GM18870 (cell line): Measurements from ENCODE around the gene IGSF3.

Experiments used
- ATAC-seq: cut with Tn5 transposase; IDR thresholded peaks from one replicate; pipeline ENCODE4 v1.9.1; 2021; ENCODE audit warnings: moderate library complexity; ENCODE audit not compliant: unreplicated experiment

The IGSF3 gene

DNA sequence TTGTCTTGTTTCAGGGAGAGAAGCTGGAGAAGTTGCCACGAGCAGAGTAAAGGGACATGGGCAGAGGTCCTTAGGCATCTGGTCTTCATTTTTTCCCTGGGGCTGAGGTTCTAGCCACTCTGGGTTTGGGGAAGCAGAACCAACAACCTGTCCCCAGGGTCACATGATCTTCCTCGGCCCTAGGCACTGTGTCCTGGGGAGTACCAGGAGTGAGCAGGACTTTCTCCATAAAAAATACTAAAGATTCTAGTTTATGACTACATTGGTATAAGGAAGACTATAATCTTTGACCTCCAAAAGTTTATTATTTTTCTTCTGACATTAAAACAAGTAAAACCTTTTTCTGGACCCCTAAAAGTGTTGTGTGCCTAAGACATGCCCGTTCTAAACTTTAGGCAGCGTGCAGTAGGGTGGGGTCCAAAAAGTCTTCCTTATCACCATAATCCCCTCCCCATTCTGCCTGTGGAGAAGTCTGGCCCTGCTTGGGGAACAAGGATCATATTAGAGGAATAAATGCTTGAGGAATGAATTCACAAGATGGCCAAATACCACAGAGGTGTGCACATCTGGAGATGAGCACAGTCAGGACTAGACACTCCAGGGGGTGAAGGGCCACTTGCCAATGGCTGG, 19.3 kb upstream of the IGSF3 start:
- no peak for ATAC-seq

DNA sequence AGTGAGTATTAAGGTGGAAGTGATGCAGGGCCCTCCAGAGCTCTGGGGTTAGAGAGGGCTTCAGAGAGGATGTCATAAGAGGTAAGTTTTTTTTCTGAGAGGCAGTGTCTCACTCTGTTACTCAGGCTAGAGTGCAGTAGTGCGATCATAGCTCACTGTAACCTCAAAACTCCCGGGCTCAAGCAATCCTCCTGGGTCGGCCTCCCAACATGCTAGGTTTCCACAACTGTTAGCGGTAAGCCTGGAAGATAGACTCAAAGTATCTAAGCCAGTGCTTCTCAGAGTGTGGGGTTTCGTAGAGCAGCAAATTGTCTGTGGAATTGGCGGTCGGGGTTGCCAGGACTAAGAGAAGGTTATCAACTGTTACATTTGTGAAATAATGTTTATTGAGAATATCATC, 18.6 kb upstream of the IGSF3 start:
- ATAC-seq = no peak

DNA sequence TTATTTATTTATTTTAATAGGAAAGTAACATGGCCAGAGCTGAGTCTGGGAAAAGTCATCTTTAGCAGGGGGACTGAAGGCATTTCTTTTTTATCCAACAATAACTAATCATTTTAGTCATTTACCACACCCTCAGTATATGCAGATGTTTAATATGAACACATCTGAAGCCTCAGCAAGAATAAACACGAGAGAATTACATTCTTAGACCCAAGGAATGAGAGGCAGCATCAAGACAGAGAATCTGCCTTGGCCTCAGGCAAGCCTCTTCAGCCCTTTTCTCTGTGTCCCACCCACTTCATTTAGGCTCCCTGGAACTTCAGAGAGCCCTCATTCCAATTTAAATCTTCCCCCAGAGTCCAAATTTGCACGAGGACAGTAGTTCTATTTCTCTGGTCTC, 17.0 kb upstream of the IGSF3 start:
- ATAC-seq = no peak

DNA sequence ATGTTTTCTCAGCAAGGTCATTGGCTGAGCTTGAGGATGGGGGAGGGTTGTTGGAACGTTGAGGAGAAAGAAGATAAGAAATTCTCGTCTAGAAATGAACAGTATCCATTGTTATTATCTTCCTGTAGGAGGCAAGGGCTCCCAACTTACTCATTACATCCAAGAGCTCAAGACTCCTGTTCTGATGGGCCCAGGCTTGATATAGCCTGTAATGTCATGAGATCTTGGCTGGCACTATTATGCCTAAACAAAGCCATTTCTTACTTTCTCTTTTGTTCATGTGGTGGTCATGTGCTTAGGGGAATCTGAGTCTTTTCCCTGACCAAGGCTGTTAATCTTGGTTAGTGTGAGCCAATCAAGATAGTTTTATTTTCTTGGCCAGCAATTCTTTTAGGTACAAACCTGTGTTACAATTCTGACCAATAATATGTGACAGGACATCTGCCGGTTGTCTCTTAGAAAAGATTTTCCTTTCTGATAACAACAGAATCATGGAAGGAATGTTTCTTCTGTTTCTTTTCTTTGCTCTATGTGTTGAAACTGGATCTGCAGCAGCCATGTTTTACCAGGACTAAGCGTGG, 15.2 kb upstream of the IGSF3 start:
- ATAC-seq = no peak

DNA sequence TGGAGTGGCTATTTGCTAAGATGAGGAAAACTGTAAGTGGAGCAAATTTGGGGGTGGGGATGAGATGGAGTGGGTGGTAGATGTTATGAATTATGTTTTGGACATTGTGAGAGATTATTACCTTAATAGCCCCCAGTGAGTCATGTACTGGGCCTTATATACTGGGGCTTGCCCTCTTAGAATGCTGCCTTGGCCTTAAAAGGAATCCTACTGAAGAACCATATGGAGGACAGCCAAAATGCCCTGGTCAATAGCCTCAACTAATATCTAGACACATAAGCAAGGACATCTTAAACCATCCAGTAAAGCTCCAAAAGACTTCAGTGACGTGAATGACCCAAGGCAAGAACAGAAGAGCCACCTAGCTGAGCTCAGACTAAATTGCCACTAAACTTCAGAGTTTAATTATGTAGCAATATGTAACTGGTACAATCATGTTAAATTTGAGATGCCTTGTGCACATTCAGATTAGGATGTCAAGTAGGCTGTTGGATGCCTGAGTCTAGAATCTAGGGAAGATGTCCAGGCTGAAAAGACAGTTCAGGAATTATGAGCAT, 13.9 kb upstream of the IGSF3 start:
- no peak for ATAC-seq

DNA sequence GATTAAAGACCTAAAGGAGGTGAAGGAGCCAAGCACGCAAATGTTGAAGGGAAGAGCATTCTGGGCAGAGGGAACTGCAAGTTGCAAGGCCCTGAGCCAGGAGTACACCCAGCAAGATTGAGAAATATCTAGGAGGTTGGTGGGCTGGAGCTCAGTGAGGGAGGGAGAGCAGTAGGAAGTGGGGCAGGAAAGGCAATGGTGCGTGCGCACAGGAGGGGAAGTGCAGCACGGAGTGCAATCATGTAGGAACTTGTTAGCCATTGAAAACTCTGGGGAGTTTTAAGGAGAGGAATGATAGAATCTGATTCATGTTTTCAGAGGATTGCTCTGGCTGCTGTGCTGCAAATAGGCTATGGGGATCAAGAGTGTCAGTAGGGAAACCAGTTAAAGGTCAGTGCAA, 13.2 kb upstream of the IGSF3 start:
- ATAC-seq = no peak

DNA sequence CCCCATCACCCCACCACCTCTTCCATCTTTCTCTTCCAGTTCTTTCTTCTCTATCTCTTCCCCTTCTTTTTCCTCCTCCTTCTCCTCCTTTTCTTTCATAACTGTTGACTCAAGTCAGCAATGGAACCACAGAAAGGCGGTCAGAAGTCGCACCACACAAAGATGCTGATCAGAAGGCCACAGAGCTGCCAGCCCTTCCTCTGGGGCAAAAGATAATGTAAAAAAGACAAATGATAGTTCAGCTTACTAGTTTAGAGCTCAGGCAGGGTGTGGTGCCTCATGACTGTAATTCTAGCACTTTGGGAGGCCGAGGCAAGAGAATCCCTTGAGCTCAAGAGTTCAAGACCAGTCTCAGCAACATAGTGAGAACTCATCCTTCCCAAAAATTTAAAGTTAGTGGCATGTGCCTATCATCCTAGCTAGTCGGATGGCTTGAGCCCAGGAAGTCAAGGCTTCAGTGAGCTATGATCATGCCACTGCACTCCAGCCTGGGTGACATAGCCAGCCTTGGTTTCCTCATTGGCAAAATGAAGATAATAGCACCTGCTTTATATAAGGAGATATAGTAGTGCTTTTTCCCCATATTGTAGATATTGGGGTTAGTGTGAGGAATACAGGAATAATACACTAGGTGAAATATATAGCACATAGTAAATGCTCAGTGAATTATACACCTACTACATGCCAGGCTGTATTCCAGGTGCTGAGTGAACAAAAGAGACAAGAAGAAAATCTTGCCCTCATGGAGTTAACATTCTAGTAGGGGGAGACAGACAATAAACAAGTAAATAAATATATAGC, 12.5 kb upstream of the IGSF3 start:
- ATAC-seq = no peak

DNA sequence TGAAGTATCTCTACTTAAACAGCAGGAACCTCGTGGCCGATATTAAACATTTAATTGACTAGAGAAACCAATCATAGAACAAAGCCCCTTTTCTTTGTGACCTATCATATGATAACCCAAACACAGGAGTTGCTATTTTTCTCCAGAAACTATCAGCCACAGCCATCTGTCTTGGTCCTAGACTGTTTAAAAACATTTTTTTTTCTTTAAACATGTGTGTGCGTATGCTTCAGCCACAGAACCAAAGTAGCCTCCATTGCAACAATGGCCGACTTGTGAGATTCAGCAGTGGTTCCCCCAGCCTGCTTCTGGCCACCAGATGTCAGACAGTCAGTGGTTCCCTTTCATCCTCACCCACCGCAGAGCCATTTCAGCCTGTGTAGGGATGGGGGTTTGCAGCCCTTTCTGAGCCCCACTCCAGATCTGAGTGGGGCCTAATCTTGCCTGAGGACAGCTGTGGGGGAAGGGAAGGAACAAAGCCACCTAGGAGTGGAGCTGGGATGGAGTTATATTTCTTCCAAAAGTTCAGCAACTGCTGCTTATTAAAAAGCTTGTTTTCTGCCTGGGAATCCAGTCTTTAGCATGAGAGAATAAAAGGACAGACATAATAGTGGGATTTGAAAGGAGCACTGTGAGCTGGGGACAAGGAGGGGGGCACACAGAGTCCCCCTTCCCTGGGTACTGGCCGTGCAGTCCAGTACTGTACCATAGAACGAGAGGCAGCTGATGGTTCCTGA, 11.7 kb upstream of the IGSF3 start:
- ATAC-seq = no peak

DNA sequence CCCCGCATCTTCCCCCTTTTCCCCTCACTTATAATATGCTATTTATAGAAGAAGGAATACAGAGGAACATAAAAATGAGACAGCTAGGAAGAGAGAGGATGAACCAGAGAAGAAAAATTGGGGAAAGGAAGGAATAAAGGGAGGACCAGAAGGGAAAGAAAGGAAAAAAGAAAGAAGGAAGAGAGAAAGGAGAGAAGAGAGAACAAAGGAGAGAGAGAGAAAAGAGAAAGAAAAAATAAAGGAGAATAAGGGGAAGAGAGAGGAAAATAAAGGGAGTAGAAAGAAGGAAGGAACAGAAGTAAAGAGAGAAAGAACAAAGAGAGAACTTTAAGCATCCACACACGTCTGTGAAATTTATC, 11.2 kb upstream of the IGSF3 start:
- ATAC-seq = no peak

DNA sequence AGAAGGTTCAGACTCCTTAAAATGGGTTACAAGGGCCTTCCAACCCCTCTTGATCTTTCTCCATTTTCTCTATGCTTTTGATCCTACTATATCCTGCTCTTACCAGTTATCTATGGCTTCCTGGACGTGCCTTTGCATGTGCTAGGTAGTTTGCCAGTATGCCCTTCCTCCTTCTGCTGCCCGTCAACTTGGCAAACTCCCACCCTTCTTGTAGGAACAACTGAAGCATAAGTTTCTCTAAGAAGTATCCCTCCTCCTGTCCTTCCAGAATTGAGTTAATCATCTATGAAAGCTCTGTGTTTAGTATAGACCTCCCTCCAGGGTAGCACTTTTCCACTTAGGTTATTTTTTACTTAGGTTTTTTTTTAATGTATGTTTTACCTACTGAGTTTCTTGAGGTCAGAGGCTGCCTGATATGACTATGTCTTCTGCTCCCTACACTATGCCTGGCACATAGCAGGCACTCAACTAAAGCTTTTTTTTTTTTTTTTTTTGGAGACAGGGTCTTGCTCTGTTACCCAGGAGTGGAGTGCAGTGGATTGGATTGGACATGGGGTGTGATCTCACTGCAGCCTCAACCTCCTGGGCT, 10.0 kb upstream of the IGSF3 start:
- ATAC-seq = no peak

DNA sequence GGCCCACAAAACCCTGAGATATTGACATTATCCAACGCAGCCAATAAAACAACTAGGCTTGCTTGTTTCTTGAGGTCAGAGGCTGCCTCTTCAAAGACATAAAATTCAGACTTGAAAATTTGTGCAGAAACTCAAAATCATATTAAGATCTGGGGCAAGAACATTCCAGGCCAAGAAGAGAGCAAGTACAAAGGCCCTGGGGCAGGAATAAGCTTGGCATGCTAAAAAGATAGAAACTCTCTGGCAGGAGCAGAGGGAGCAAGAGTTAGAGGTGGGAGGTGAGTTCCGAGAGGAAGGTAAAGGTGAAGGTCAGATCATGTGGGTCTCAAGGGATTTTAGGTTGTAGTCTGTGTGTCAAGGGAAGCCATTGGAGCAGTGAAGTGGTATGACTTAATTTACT, 8.8 kb upstream of the IGSF3 start:
- ATAC-seq = no peak

DNA sequence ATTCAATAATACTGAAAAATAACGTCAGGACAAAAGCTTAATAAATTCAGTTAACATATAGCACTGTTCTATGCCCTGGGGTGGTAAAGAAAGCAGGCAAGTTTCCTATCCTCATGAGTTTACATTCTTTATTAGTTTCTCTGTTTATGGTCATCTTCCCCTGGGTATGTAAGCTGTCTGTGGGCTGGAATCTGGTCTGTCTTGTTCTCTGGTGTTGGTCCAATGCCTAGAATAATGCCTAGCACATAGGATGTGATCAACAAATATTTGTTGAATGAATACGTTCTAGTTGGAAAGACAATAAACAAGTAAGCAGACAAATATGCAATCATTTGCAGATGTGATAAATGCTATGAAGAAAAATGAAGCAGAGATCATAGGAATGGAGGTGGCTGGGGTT, 7.2 kb upstream of the IGSF3 start:
- ATAC-seq = no peak

DNA sequence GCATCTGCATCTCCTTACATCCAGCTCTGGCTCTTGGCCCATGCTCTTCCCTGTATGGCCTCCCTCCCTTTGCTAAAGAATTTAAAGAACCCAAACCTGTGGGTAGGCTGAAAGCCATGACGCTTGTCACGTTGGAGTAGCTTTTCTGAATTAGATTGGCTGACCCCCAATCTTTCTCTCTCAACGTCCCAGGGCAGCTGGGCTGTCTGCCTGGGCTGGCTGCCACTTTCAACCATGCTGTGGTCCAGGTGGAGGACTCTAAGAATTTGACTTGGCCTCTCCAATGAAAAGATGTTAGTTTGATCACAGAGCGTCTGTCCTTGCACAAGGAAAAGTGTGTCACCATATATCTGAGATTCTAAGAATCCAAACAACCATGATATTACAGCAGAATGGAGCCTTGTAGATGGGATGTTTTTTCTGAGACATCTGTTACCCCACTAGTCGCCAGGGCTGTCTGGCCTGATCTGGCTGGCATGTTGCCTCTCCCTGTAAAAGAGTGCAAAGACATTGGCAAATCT, 6.5 kb upstream of the IGSF3 start:
- ATAC-seq = no peak

DNA sequence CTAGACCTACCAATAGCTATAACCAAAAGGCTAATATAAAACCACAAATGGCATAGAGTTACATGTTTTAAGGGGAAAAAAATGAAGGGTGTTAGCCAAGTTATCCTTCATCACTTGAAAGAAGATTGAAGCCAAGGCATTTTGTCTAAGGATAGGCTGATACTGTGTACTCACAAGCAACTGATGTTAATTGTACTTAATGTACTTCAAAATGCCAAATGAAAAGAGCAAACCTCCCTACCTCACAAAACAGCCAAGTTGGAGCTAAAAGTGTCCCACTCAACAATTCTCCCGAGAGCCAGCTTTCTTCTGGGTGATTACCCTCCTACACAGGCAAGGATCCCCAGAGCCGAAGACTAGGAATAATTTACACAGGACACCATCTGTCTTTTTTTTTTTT, 4.4 kb upstream of the IGSF3 start:
- ATAC-seq = no peak

DNA sequence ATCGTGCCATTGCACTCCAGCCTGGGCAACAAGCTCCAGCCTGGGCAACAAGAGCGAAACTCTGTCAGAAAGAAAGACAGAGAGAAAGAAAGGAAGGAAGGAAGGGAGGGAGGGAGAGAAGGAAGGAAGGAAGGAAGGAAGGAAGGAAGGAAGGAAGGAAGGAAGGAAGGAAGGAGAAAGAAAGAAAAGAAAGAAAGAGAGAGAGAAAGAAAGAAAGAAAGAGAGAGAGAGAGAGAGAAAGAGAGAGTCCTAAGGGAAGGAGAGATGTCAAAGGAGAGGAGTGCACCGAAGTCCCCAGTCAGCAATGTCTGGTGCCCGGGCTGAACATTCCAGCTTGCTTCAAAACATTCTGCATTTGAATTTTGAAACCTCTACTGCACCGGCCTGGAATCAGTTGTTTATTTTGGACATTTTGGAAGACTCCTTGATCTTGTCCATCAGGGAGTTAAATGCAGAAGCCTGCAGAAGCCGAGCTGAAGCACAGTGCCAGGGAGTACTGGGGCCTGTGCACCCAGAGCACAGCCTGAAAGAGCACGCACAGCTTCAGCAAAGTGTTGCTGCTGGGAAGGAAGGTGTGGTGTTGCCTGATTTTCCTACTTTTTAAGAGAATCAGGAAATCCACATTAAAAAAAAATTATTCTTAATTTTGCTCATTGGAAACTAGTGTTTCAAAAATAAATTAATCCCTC, 3.7 kb upstream of the IGSF3 start:
- ATAC-seq = no peak

DNA sequence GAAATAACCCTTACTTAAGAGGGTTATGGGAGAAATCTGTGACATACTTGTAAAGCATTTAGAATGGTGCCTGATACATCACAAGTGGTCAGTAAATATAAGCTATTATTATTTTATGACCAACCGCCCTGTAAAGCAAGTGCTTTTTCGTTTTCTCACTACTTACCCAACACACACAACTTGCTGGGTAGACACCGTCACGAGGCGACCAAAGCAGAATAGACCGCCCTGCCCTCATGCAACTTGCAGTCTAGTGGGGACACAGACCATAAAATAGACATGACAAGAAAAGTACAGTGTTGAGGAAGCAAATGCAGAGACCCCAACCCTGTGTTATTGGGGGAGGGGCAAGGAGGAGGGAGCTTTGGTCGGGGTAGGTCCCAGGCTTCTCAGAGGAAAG, 744 bp upstream of the IGSF3 start:
- ATAC-seq = no peak

DNA sequence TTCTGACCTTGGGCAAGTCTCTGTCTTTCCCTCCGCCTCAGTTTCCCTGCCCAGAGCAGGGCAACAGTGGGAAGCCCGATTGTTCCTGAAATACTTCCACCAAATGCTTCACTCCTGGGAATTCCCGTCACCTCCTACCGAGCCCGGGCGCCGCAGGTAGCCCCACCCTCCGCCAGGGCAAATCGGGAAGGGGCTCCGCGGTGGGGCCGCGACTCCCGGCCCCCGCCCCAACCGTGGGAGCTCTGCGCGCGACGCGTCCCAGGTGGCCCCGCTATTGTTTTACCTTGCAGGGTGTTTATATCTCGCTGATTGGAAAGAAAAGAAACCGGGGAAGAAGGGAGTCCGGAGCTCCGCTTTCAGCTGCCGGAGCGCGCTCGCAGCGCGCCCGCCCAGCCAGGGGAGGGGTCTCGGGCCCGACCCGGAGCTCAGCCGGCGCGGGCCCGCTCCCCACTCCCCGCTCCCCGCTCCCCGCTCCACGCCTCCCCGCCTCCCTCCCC, 407 bp downstream of the IGSF3 start:
- no peak for ATAC-seq

DNA sequence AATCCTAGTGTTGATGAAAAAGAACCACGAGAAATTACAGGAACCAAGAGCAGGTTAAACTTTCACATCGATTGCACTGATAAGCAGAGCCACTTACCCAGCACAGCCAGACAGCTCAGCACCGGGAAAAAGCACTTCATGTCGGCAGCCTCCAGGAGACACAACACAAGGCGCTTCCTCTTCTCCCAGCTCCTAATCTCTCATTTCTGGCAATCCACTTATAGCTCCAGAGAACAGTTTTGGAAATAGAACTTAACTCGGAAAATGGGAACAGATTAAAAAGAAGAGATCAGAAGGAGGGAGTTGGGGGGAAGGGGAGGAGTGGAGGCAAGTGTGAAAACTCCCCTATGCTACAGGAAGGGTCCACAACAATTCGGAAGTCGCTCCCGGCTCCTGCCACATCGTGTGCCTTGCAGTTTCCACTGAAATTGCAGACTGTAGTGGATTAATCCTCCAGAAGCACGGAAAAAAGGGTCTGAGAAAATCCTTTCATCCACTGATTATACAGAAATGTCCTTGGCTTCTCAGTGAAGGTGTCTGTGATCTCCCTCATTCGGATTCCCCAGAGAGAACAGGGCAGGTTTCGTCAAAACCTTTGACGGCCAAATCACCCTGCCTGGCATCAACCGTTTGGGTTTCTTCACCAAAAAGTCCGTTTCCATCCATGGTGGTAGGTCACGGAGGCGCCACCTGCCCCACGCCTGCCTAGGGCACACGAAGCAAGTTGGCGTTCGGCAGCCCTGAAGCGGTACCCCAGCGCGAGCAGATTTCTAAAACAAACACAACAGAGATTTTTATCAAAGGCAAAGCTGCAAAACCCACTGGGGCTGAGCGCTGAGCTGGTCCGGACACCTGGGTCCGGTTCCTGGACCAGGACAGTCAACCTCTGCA, 1.1 kb downstream of the IGSF3 start:
- no peak for ATAC-seq

DNA sequence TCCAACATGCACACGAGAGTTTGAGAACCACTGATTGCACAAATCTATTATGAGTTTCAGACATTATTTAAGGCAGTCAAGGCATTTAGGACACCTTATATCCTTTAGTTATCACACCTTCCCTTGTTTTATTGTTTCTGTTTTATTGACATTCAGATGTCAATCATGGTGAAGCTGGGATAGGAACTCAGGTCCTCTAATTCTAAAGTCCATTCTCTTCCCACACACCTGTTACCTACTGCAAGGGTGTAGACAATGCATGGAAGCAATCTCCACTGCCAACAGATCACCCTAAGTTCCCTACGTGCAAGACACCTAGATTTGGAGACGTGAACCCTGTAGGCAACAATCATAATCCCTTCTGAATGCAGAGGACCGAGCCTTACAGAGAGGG, 2.6 kb downstream of the IGSF3 start:
- no peak for ATAC-seq
